Fibroblast of lung (primary cell): ENCODE results near the gene ATP5F1D. TPM values are rescaled to one million over a fixed set of nuclear protein-coding genes. Genes with fewer than 3 reads are reported as not detected.

ENCODE experiments used
- DNase-seq, 2 donors: peaks; one replicate each; pipeline versions ENCODE4 v3.0.0 to v3.0.0-alpha.2; 2010; ENCODE audit warnings: low read depth in 2 of 2
- H2AFZ ChIP-seq: 2 replicates; pipeline ENCODE4 v1.5.1; 2012; ENCODE audit warnings: low read length, control low read depth, inconsistent platforms
- H3K27ac ChIP-seq: 2 replicates; pipeline ENCODE4 v1.5.1; 2011; ENCODE audit warnings: low read length, control low read depth; ENCODE audit not compliant: insufficient read depth
- H3K27me3 ChIP-seq: 2 replicates; pipeline ENCODE4 v1.5.1; 2011; ENCODE audit warnings: mild to moderate bottlenecking, low read length; ENCODE audit not compliant: control insufficient read depth, insufficient read depth
- H3K36me3 ChIP-seq: 2 replicates; pipeline ENCODE4 v1.5.1; 2011; ENCODE audit warnings: low read length; ENCODE audit not compliant: control insufficient read depth, insufficient read depth
- H3K4me1 ChIP-seq: 2 replicates; pipeline ENCODE4 v1.5.1; 2011; ENCODE audit warnings: low read length; ENCODE audit not compliant: control insufficient read depth, insufficient read depth; ENCODE audit errors: extremely low read depth
- H3K4me2 ChIP-seq: 2 replicates; pipeline ENCODE4 v1.5.1; 2011; ENCODE audit warnings: low read length, control low read depth; ENCODE audit not compliant: insufficient read depth; ENCODE audit errors: extremely low read depth
- H3K4me3 ChIP-seq, 4 experiments: fragments of 200-600 bp in 1 of 4; sonication (generic) in 1 of 4; replicated peaks in 1 of 4; 2 replicates each; pipeline ENCODE4 v1.5.1; 2011 to 2016; ENCODE audit warnings: low read length in 4 of 4, low read depth in 3 of 4, mild to moderate bottlenecking in 3 of 4, control low read depth in 2 of 4, inconsistent platforms in 1 of 4, mixed read lengths in 1 of 4; ENCODE audit not compliant: insufficient read depth in 1 of 4; ENCODE audit errors: control extremely low read depth in 1 of 4
- H3K79me2 ChIP-seq: 2 replicates; pipeline ENCODE4 v1.5.1; 2012; ENCODE audit warnings: mild to moderate bottlenecking, low read length, inconsistent platforms; ENCODE audit not compliant: control insufficient read depth, insufficient read depth
- H3K9ac ChIP-seq: 2 replicates; pipeline ENCODE4 v1.5.1; 2011; ENCODE audit warnings: mild to moderate bottlenecking, low read length, control low read depth; ENCODE audit not compliant: insufficient read depth
- H3K9me3 ChIP-seq: 2 replicates; pipeline ENCODE4 v1.5.1; 2012; ENCODE audit warnings: low read depth, low read length; ENCODE audit not compliant: control insufficient read depth, insufficient read depth
- H4K20me1 ChIP-seq: 2 replicates; pipeline ENCODE4 v1.5.1; 2011; ENCODE audit warnings: low read length; ENCODE audit not compliant: control insufficient read depth, insufficient read depth; ENCODE audit errors: extremely low read depth
- EZH2 ChIP-seq: IDR thresholded peaks from 2 replicates; pipeline ENCODE4 v1.5.1; 2012; ENCODE audit warnings: low read length, control low read depth, mild to moderate bottlenecking; ENCODE audit errors: missing control alignments
- polyA plus RNA-seq, 2 donors: library from polyadenylated mRNA; depleted of rRNA in 1 of 2; stranded (reverse) in 1 of 2; unstranded in 1 of 2; fragments of >200 nt; gene quantifications; 2 replicates each; pipeline ENCODE4 v1.2.1, GENCODE V29; 2011 to 2012; ENCODE audit warnings: missing spikeins in 1 of 2
- total RNA-seq: library from RNA; depleted of rRNA; stranded (reverse); fragments of >200 nt; gene quantifications from 2 replicates; pipeline ENCODE4 v1.2.1, GENCODE V29; 2014
- TF ChIP-seq, protein P1 (sequence below), 2 donors: IDR thresholded peaks in 1 of 2; conservative IDR thresholded peaks in 1 of 2; 1 replicate in 1 of 2; 2 replicates in 1 of 2; pipeline ENCODE4 v1.5.1; 2011 to 2012; ENCODE audit warnings: low read length in 2 of 2, control low read depth in 1 of 2, inconsistent platforms in 1 of 2, low read depth in 1 of 2, mild to moderate bottlenecking in 1 of 2

Gene ATP5F1D
- total and polyA plus RNA-seq, 2 donors (not counting 1 experiment from before 2014, with no cell fraction given): 20.5 to 53.8 TPM

DNA sequence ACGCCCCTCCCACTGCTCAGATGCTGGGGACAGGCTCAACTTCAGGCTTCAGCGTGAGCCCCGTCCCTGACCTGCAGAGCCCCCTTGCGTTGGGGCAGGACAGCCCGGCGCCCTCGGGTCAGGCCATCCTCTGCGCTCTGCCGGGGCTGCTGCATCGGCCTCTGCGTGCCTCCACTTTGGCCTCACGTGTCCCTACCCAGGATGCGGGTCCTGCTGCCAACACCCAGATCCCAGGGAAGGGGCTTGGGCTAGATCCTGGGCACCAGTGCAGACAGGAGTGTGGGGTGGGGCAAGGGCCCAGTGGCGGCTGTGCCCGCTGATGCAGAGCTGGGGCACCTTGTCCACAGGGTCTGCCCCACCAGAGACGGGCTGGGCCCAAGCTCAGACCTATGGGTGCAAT, 16.7 kb upstream of the ATP5F1D start:
- Histone ChIP-seq H3K4me1 (peaks cover 2% of the 10 kb centered on the region), H2AFZ (no peak overlapping the region), H3K4me2 (no peak overlapping the region), H3K4me3 (no peak overlapping the region), H4K20me1 (no peaks in the 10 kb centered on the region), H3K9ac (no peak overlapping the region), H3K27me3 (no peaks in the 10 kb centered on the region), H3K27ac (no peak overlapping the region), H3K36me3 (peaks cover 44% of the 10 kb centered on the region), H3K9me3 (no peaks in the 10 kb centered on the region), H3K79me2 (no peaks in the 10 kb centered on the region)
- DNase-seq: no peak
- TF ChIP-seq, protein P1, sequence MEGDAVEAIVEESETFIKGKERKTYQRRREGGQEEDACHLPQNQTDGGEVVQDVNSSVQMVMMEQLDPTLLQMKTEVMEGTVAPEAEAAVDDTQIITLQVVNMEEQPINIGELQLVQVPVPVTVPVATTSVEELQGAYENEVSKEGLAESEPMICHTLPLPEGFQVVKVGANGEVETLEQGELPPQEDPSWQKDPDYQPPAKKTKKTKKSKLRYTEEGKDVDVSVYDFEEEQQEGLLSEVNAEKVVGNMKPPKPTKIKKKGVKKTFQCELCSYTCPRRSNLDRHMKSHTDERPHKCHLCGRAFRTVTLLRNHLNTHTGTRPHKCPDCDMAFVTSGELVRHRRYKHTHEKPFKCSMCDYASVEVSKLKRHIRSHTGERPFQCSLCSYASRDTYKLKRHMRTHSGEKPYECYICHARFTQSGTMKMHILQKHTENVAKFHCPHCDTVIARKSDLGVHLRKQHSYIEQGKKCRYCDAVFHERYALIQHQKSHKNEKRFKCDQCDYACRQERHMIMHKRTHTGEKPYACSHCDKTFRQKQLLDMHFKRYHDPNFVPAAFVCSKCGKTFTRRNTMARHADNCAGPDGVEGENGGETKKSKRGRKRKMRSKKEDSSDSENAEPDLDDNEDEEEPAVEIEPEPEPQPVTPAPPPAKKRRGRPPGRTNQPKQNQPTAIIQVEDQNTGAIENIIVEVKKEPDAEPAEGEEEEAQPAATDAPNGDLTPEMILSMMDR (conservative IDR thresholded peaks at IDR 0.05 in 1 of 2, IDR thresholded peaks at IDR 0.05 in 1 of 2; ENCODE audit: low read depth in 1 of 2, low read length in 2 of 2): no peak
- TF ChIP-seq EZH2: no peak

DNA sequence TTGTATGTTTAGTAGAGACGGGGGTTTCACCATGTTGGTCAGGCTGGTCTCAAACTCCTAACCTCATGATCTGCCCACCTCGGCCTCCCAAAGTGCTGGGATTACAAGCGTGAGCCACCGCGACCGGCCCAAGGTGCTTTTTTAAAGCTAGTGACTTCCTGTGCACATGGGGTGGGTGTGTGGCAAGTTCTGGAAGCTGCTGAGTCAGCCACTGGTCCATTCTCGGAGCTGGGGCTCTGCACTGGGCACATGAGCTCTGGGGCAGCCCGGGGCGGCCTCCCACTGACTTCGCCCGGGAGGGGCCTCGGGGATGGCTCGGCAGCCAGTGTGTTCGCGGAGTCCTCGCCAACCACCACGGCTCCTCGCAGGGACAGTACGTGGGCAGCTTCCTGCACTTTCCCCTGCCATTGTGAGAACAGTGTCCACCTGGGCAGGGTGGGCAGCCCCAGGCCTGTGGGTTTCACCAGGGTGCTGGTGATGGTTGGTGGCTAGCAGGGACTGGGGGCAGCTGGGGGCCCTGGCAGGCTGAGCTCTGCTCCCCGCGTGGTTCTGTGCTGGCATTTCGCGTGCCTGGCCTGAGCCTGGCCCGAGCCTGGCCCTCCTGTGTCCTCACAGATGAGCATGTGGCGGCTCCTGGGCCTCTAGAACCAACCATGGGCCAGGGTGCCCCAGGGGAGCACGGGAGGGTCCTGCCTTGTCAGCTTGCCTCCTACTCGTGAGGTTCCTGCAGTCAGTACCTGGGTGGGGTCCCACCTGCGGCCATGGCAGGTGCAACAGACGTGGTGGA, 15.9 kb upstream of the ATP5F1D start:
- no peak for DNase-seq
- H3K9me3 ChIP-seq: no peaks in the 10 kb centered on the region
- peaks cover 2% of the 10 kb centered on the region for H3K4me1 ChIP-seq
- peaks cover 39% of the 10 kb centered on the region for H3K36me3 ChIP-seq
- H3K27me3 ChIP-seq: no peaks in the 10 kb centered on the region
- no peaks in the 10 kb centered on the region for H4K20me1 ChIP-seq
- TF ChIP-seq EZH2: no peak
- TF ChIP-seq, protein P1 (conservative IDR thresholded peaks at IDR 0.05 in 1 of 2, IDR thresholded peaks at IDR 0.05 in 1 of 2; ENCODE audit: low read depth in 1 of 2, low read length in 2 of 2): no peak
- no peaks in the 10 kb centered on the region for H3K79me2 ChIP-seq
- H3K9ac ChIP-seq: no peak overlapping the region
- no peak overlapping the region for H3K27ac ChIP-seq
- H2AFZ ChIP-seq: no peak overlapping the region
- H3K4me3 ChIP-seq: no peak overlapping the region
- no peak overlapping the region for H3K4me2 ChIP-seq

DNA sequence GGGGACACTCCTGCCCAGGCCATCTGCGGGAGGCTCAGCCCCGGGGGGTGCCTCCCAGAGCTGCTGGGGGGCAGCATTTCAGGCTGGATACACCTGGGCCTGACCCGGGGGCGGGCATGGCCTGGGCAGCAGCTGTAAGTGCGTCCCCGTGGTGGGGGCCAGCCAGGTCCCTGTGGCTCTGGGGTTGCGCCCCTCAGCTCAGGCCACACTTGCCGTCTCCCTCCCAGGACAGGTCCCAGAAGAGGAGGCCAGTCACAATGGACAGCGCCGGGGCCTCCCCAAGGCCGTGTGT, 15.4 kb upstream of the ATP5F1D start:
- Histone ChIP-seq H4K20me1 (no peaks in the 10 kb centered on the region), H3K9me3 (no peaks in the 10 kb centered on the region), H2AFZ (no peak overlapping the region), H3K27ac (no peak overlapping the region), H3K4me2 (no peak overlapping the region), H3K27me3 (no peaks in the 10 kb centered on the region), H3K79me2 (no peaks in the 10 kb centered on the region), H3K4me1 (peaks cover 2% of the 10 kb centered on the region), H3K9ac (no peak overlapping the region), H3K4me3 (no peak overlapping the region), H3K36me3 (peaks cover 39% of the 10 kb centered on the region)
- no peak for TF ChIP-seq EZH2
- TF ChIP-seq, protein P1 (conservative IDR thresholded peaks at IDR 0.05 in 1 of 2, IDR thresholded peaks at IDR 0.05 in 1 of 2; ENCODE audit: low read depth in 1 of 2, low read length in 2 of 2): no peak
- no peak for DNase-seq
